Mesenchymal stem cell (in vitro differentiated cells and primary cell): ENCODE data around the gene NOL4L.

Source experiments
- DNase-seq: peaks from one replicate; pipeline ENCODE4 v3.0.0-alpha.2; 2013
- H2AFZ ChIP-seq: one replicate; pipeline ENCODE4 v1.6.1; 2013; ENCODE audit warnings: low read depth, mild to moderate bottlenecking, control low read depth, inconsistent platforms, low read length, moderate library complexity
- H2AK5ac ChIP-seq: 2 replicates; pipeline ENCODE4 v1.6.1; 2013; ENCODE audit warnings: low read length, moderate library complexity, mild to moderate bottlenecking, inconsistent platforms; ENCODE audit not compliant: severe bottlenecking
- H2BK120ac ChIP-seq: one replicate; pipeline ENCODE4 v1.6.1; 2013; ENCODE audit warnings: low read depth, mild to moderate bottlenecking, inconsistent platforms, low read length, moderate library complexity
- H2BK12ac ChIP-seq, 2 experiments: one replicate each; pipeline ENCODE4 v1.6.1; 2013; ENCODE audit warnings: inconsistent platforms in 2 of 2, low read length in 2 of 2, mild to moderate bottlenecking in 2 of 2, moderate library complexity in 2 of 2, control low read depth in 1 of 2
- H2BK15ac ChIP-seq: one replicate; pipeline ENCODE4 v1.6.1; 2013; ENCODE audit warnings: mild to moderate bottlenecking, low read depth, inconsistent platforms; ENCODE audit not compliant: poor library complexity, severe bottlenecking
- H2BK5ac ChIP-seq: 2 replicates; pipeline ENCODE4 v1.6.1; 2013; ENCODE audit warnings: low read depth, mild to moderate bottlenecking, low read length, control low read depth, inconsistent platforms; ENCODE audit not compliant: poor library complexity, severe bottlenecking
- H3K14ac ChIP-seq, 2 experiments: one replicate each; pipeline ENCODE4 v1.6.1; 2013; ENCODE audit warnings: inconsistent platforms in 2 of 2, low read length in 2 of 2, control low read depth in 1 of 2, mild to moderate bottlenecking in 1 of 2, moderate library complexity in 1 of 2
- H3K18ac ChIP-seq, 2 experiments: one replicate each; pipeline ENCODE4 v1.6.1; 2013; ENCODE audit warnings: inconsistent platforms in 2 of 2, low read length in 2 of 2, control low read depth in 1 of 2, low read depth in 1 of 2, mild to moderate bottlenecking in 1 of 2
- H3K23ac ChIP-seq, 2 experiments: one replicate each; pipeline ENCODE4 v1.6.1; 2013; ENCODE audit warnings: inconsistent platforms in 2 of 2, low read length in 2 of 2, mild to moderate bottlenecking in 2 of 2, moderate library complexity in 2 of 2, control low read depth in 1 of 2
- H3K27ac ChIP-seq: 2 replicates; pipeline ENCODE4 v1.5.1; 2013; ENCODE audit warnings: mild to moderate bottlenecking, moderate library complexity, low read length, control low read depth, inconsistent platforms; ENCODE audit not compliant: poor library complexity, severe bottlenecking
- H3K27me3 ChIP-seq, 2 experiments: 2 replicates each; pipeline versions ENCODE4 v1.6.1 to v1.7.0; 2013; ENCODE audit warnings: low read length in 2 of 2, mild to moderate bottlenecking in 2 of 2, moderate library complexity in 2 of 2, control low read depth in 1 of 2, inconsistent platforms in 1 of 2; ENCODE audit not compliant: control insufficient read depth in 1 of 2, insufficient read depth in 1 of 2
- H3K36me3 ChIP-seq, 2 experiments: 2 replicates each; pipeline versions ENCODE4 v1.6.1 to v1.7.0; 2013; ENCODE audit warnings: low read length in 2 of 2, control low read depth in 1 of 2, inconsistent platforms in 1 of 2, low read depth in 1 of 2, mild to moderate bottlenecking in 1 of 2; ENCODE audit not compliant: insufficient read depth in 2 of 2, control insufficient read depth in 1 of 2
- H3K4ac ChIP-seq, 2 experiments: one replicate each; pipeline ENCODE4 v1.6.1; 2013; ENCODE audit warnings: inconsistent platforms in 2 of 2, low read length in 2 of 2, mild to moderate bottlenecking in 2 of 2, moderate library complexity in 2 of 2, control low read depth in 1 of 2, low read depth in 1 of 2
- H3K4me1 ChIP-seq: 2 replicates; pipeline ENCODE4 v1.6.1; 2013; ENCODE audit warnings: low read depth, low read length, control low read depth; ENCODE audit not compliant: control insufficient read depth, insufficient read depth
- H3K4me2 ChIP-seq: 2 replicates; pipeline ENCODE4 v1.6.1; 2013; ENCODE audit warnings: low read length, mild to moderate bottlenecking, inconsistent platforms; ENCODE audit not compliant: poor library complexity, severe bottlenecking
- H3K4me3 ChIP-seq, 2 experiments: 2 replicates each; pipeline versions ENCODE4 v1.5.1 to v1.7.0; 2013; ENCODE audit warnings: low read length in 2 of 2, mild to moderate bottlenecking in 2 of 2, control low read depth in 1 of 2, low read depth in 1 of 2; ENCODE audit not compliant: insufficient read depth in 1 of 2
- H3K79me1 ChIP-seq: replicated peaks from 2 replicates; pipeline ENCODE4 v1.6.1; 2013; ENCODE audit warnings: mild to moderate bottlenecking, control low read depth, low read length, inconsistent platforms; ENCODE audit not compliant: poor library complexity, severe bottlenecking
- H3K9ac ChIP-seq: 2 replicates; pipeline ENCODE4 v1.7.0; 2013; ENCODE audit warnings: mild to moderate bottlenecking, low read length, moderate library complexity
- H3K9me3 ChIP-seq: 2 replicates; pipeline ENCODE4 v1.7.0; 2013; ENCODE audit warnings: mild to moderate bottlenecking, low read length; ENCODE audit not compliant: control insufficient read depth
- H4K8ac ChIP-seq: one replicate; pipeline ENCODE4 v1.6.1; 2013; ENCODE audit warnings: inconsistent platforms, mild to moderate bottlenecking, low read length, moderate library complexity
- H4K91ac ChIP-seq: one replicate; pipeline ENCODE4 v1.6.1; 2013; ENCODE audit warnings: mild to moderate bottlenecking, low read length, inconsistent platforms
- WGBS: methylation state at CpG from one replicate; pipeline ENCODE4 v1.1.7; 2013; ENCODE audit warnings: mixed read lengths; 5-methylcytosine and 5-hydroxymethylcytosine counted together

NOL4L gene

GRCh38 chr20:32543570-32544259 is 41.4 kb downstream of the NOL4L start:
- Histone ChIP-seq H3K9ac (no peak overlapping the region), H3K79me1 (no peaks in the 10 kb centered on the region), H3K27ac (no peak overlapping the region), H4K91ac (no peak overlapping the region), H3K23ac (no peak overlapping the region), H2BK15ac (no peak overlapping the region), H3K27me3 (peaks cover 3 to 23% of the 10 kb centered on the region in 2 experiments), H3K4me3 (no peak overlapping the region), H2BK5ac (no peak overlapping the region), H3K4ac (no peak overlapping the region), H3K9me3 (no peaks in the 10 kb centered on the region), H3K4me1 (peaks cover 5% of the 10 kb centered on the region), H3K14ac (no peak overlapping the region), H3K18ac (no peak overlapping the region), H3K36me3 (no peaks in the 10 kb centered on the region), H2BK12ac (no peak overlapping the region), H2AK5ac (no peak overlapping the region), H2BK120ac (no peak overlapping the region), H3K4me2 (no peak overlapping the region), H4K8ac (no peak overlapping the region), H2AFZ (no peak overlapping the region)
- 92% methylated on average over 15 of the region's 15 CpGs for WGBS
- DNase-seq: no peak

- no peak overlapping the region for H3K4ac ChIP-seq
- H3K4me2 ChIP-seq: no peak overlapping the region
- DNase-seq: no peak
- H2AK5ac ChIP-seq: no peak overlapping the region
- no peak overlapping the region for H2BK15ac ChIP-seq
- H3K79me1 ChIP-seq: no peaks in the 10 kb centered on the region
- H3K36me3 ChIP-seq: no peaks in the 10 kb centered on the region
- WGBS: 93% methylated on average over 6 of the region's 6 CpGs
- no peak overlapping the region for H3K27ac ChIP-seq
- peaks cover 10 to 38% of the 10 kb centered on the region in 2 experiments for H3K27me3 ChIP-seq
- H3K14ac ChIP-seq: no peak overlapping the region
- H3K9me3 ChIP-seq: no peaks in the 10 kb centered on the region
- no peak overlapping the region for H2BK5ac ChIP-seq
- no peak overlapping the region for H4K91ac ChIP-seq
- no peak overlapping the region for H2AFZ ChIP-seq
- no peak overlapping the region for H3K9ac ChIP-seq
- H3K4me3 ChIP-seq: no peak overlapping the region
- peaks cover 9% of the 10 kb centered on the region for H3K4me1 ChIP-seq
- H2BK120ac ChIP-seq: no peak overlapping the region
- H4K8ac ChIP-seq: no peak overlapping the region
- no peak overlapping the region for H2BK12ac ChIP-seq
- H3K18ac ChIP-seq: no peak overlapping the region
- H3K23ac ChIP-seq: no peak overlapping the region
Measured at GRCh38 chr20:32542259-32542615, 42.9 kb downstream of the NOL4L start.

- Histone ChIP-seq H2AK5ac (no peak overlapping the region), H2AFZ (no peak overlapping the region), H3K27ac (no peak overlapping the region), H4K8ac (no peak overlapping the region), H2BK120ac (no peak overlapping the region), H2BK5ac (no peak overlapping the region), H3K18ac (no peak overlapping the region), H3K4me1 (peaks cover 16% of the 10 kb centered on the region), H2BK15ac (no peak overlapping the region), H3K4me2 (no peak overlapping the region), H2BK12ac (no peak overlapping the region), H3K14ac (no peak overlapping the region), H4K91ac (no peak overlapping the region), H3K4ac (no peak overlapping the region), H3K9ac (no peak overlapping the region), H3K23ac (no peak overlapping the region), H3K36me3 (no peaks in the 10 kb centered on the region), H3K27me3 (peaks cover 14 to 42% of the 10 kb centered on the region in 2 experiments), H3K9me3 (no peaks in the 10 kb centered on the region), H3K4me3 (no peak overlapping the region), H3K79me1 (no peaks in the 10 kb centered on the region)
- no peak for DNase-seq
- 89% methylated on average over 19 of the region's 21 CpGs for WGBS
Measured at GRCh38 chr20:32541323-32542258, 43.5 kb downstream of the NOL4L start.
